ENCODE results near the gene APOL3. TPM values are rescaled to one million over a fixed set of nuclear protein-coding genes. Genes with fewer than 3 reads are reported as not detected.
"Not testable (repeated sequence)": the region's sequence is repeated elsewhere in the genome, so short reads cannot be mapped to it uniquely, and the experiment has no call there.

Gene APOL3
- total RNA-seq, 1 experiment from 2014 or later, result not detected

- no TSS peak for BruUV-seq (replicated peaks)
- POLR2A ChIA-PET (ENCODE audit: low non-redundant PET), result interaction anchor here (0.6 kb wide), 1 partner anchor 286 kb away, joined by 3 read pairs; no protein-coding TSS in a partner anchor
- CTCF ChIA-PET, result no interaction called here
- Histone ChIP-seq H3K27ac (ENCODE audit: low read depth, low read length, poor library complexity, severe bottlenecking) (no peak overlapping the region), H3K4me1 (ENCODE audit: insufficient read depth, low read length, poor library complexity, severe bottlenecking) (peaks cover 10% of the 10 kb centered on the region), H3K9me3 (ENCODE audit: low read depth, low read length, poor library complexity, severe bottlenecking) (no peaks in the 10 kb centered on the region), H3K4me3 (ENCODE audit: low read depth, low read length, poor library complexity, severe bottlenecking) (no peak overlapping the region), H3K36me3 (ENCODE audit: insufficient read depth, low read length, poor library complexity, severe bottlenecking) (no peaks in the 10 kb centered on the region), H3K27me3 (replicated peaks; ENCODE audit: insufficient read depth, low read depth, low read length, poor library complexity) (no peaks in the 10 kb centered on the region)
- intact Hi-C loops (cut with micrococcal nuclease; ENCODE audit: unreplicated experiment), result no loop called here
- TF ChIP-seq EZH2 (IDR thresholded peaks at IDR 0.05; ENCODE audit: borderline replicate concordance, low read depth, low read length, poor library complexity, severe bottlenecking), result no peak
- no peak for TF ChIP-seq CTCF (conservative IDR thresholded peaks at IDR 0.05; ENCODE audit: low read depth, low read length)
- DNase-seq (ENCODE audit: low spot score), result no peak
Measured at GRCh38 chr22:36191106-36191836, 30.7 kb upstream of the APOL3 start.

- H3K27me3 ChIP-seq (replicated peaks; ENCODE audit: insufficient read depth, low read depth, low read length, poor library complexity); BruUV-seq (replicated peaks); H3K27ac ChIP-seq (ENCODE audit: low read depth, low read length, poor library complexity, severe bottlenecking); H3K36me3 ChIP-seq (ENCODE audit: insufficient read depth, low read length, poor library complexity, severe bottlenecking); DNase-seq (ENCODE audit: low spot score); CTCF ChIA-PET; H3K9me3 ChIP-seq (ENCODE audit: low read depth, low read length, poor library complexity, severe bottlenecking); H3K4me3 ChIP-seq (ENCODE audit: low read depth, low read length, poor library complexity, severe bottlenecking); POLR2A ChIA-PET (ENCODE audit: low non-redundant PET); intact Hi-C loops (cut with micrococcal nuclease; ENCODE audit: unreplicated experiment): not testable (repeated sequence)
- H3K4me1 ChIP-seq (ENCODE audit: insufficient read depth, low read length, poor library complexity, severe bottlenecking), result peaks cover 16% of the 10 kb centered on the region
Measured at GRCh38 chr22:36187862-36188261, 27.3 kb upstream of the APOL3 start.

GRCh38 chr22:36185828-36186624 is 25.5 kb upstream of the APOL3 start:
- no peaks in the 10 kb centered on the region for H3K27me3 ChIP-seq (replicated peaks; ENCODE audit: insufficient read depth, low read depth, low read length, poor library complexity)
- intact Hi-C loops (cut with micrococcal nuclease; ENCODE audit: unreplicated experiment), result no loop called here
- TF ChIP-seq CTCF (conservative IDR thresholded peaks at IDR 0.05; ENCODE audit: low read depth, low read length) (peak; percentile 21; the same call in 1 of the 2 replicates), EZH2 (IDR thresholded peaks at IDR 0.05; ENCODE audit: borderline replicate concordance, low read depth, low read length, poor library complexity, severe bottlenecking) (no peak)
- H3K9me3 ChIP-seq (ENCODE audit: low read depth, low read length, poor library complexity, severe bottlenecking), result no peaks in the 10 kb centered on the region
- H3K4me1 ChIP-seq (ENCODE audit: insufficient read depth, low read length, poor library complexity, severe bottlenecking), result peaks cover 16% of the 10 kb centered on the region
- H3K4me3 ChIP-seq (ENCODE audit: low read depth, low read length, poor library complexity, severe bottlenecking), result no peak overlapping the region
- H3K27ac ChIP-seq (ENCODE audit: low read depth, low read length, poor library complexity, severe bottlenecking), result no peak overlapping the region
- DNase-seq (ENCODE audit: low spot score), result no peak
- ChIA-PET POLR2A (ENCODE audit: low non-redundant PET) (no interaction called here), CTCF (interaction anchor here (0.6 kb wide), 2 partner anchors 207 to 562 kb away, joined by 3 to 5 read pairs; no protein-coding TSS in a partner anchor)
- no TSS peak for BruUV-seq (replicated peaks)
- H3K36me3 ChIP-seq (ENCODE audit: insufficient read depth, low read length, poor library complexity, severe bottlenecking), result no peaks in the 10 kb centered on the region
